ENCODE results near the gene SNX20.

Gene SNX20

GRCh38 chr16:50684823-50685461 is 3.8 kb upstream of the SNX20 start:
- DNase-seq (ENCODE audit: extremely low spot score, insufficient read length, low read depth) (no peak), FAIRE-seq (peak; percentile 79)

- FAIRE-seq: peak; percentile 99
- no peak for DNase-seq (ENCODE audit: extremely low spot score, insufficient read length, low read depth)
These were observed 2.7 kb upstream of the SNX20 start for GRCh38 chr16:50683689-50684374.

- FAIRE-seq (peak; percentile 55), DNase-seq (ENCODE audit: extremely low spot score, insufficient read length, low read depth) (no peak)
These were observed 587 bp downstream of the SNX20 start for GRCh38 chr16:50680556-50680893.

GRCh38 chr16:50679676-50680555 is 1.2 kb downstream of the SNX20 start:
- DNase-seq (ENCODE audit: extremely low spot score, insufficient read length, low read depth) (no peak), FAIRE-seq (no peak)

GRCh38 chr16:50679266-50679665 is 1.8 kb downstream of the SNX20 start:
- no peak for FAIRE-seq
- no peak for DNase-seq (ENCODE audit: extremely low spot score, insufficient read length, low read depth)

- DNase-seq (ENCODE audit: extremely low spot score, insufficient read length, low read depth) (no peak), FAIRE-seq (no peak)
These were observed 2.6 kb downstream of the SNX20 start for GRCh38 chr16:50678531-50678930.

GRCh38 chr16:50677351-50677750 is 3.8 kb downstream of the SNX20 start:
- FAIRE-seq (peak; percentile 46), DNase-seq (ENCODE audit: extremely low spot score, insufficient read length, low read depth) (no peak)

GRCh38 chr16:50676684-50677225 is 4.4 kb downstream of the SNX20 start:
- FAIRE-seq (no peak), DNase-seq (ENCODE audit: extremely low spot score, insufficient read length, low read depth) (no peak)

- DNase-seq (ENCODE audit: extremely low spot score, insufficient read length, low read depth): no peak
These were observed 5.2 kb downstream of the SNX20 start for GRCh38 chr16:50675686-50676610.

GRCh38 chr16:50674831-50675230 is 6.3 kb downstream of the SNX20 start:
- FAIRE-seq: no peak
- DNase-seq (ENCODE audit: extremely low spot score, insufficient read length, low read depth): no peak

More at GRCh38 chr16:50675686-50676610, 5.2 kb downstream of the SNX20 start:
- no peak for FAIRE-seq

GRCh38 chr16:50673496-50674275 is 7.4 kb downstream of the SNX20 start:
- FAIRE-seq (no peak), DNase-seq (ENCODE audit: extremely low spot score, insufficient read length, low read depth) (no peak)

- FAIRE-seq: peak; percentile 64
- DNase-seq (ENCODE audit: extremely low spot score, insufficient read length, low read depth): no peak
These were observed 9.4 kb downstream of the SNX20 start for GRCh38 chr16:50671644-50672260.

GRCh38 chr16:50670476-50670875 is 10.6 kb downstream of the SNX20 start:
- FAIRE-seq (no peak), DNase-seq (ENCODE audit: extremely low spot score, insufficient read length, low read depth) (no peak)

GRCh38 chr16:50669741-50670140 is 11.4 kb downstream of the SNX20 start:
- FAIRE-seq (no peak), DNase-seq (ENCODE audit: extremely low spot score, insufficient read length, low read depth) (no peak)

- DNase-seq (ENCODE audit: extremely low spot score, insufficient read length, low read depth): no peak
- FAIRE-seq: no peak
These were observed 12.6 kb downstream of the SNX20 start for GRCh38 chr16:50668368-50669008.

GRCh38 chr16:50667497-50668367 is 13.4 kb downstream of the SNX20 start:
- FAIRE-seq (peak; percentile 46), DNase-seq (ENCODE audit: extremely low spot score, insufficient read length, low read depth) (no peak)

Measured in GM18507 (cell line).